ENCODE results near the gene CXXC5.

Gene CXXC5

GRCh38 chr5:139638736-139639618 lies 9.2 kb upstream of the CXXC5 start:
- DNase-seq: no peak

GRCh38 chr5:139639619-139640380 lies 8.3 kb upstream of the CXXC5 start:
- DNase-seq: no peak

DNA sequence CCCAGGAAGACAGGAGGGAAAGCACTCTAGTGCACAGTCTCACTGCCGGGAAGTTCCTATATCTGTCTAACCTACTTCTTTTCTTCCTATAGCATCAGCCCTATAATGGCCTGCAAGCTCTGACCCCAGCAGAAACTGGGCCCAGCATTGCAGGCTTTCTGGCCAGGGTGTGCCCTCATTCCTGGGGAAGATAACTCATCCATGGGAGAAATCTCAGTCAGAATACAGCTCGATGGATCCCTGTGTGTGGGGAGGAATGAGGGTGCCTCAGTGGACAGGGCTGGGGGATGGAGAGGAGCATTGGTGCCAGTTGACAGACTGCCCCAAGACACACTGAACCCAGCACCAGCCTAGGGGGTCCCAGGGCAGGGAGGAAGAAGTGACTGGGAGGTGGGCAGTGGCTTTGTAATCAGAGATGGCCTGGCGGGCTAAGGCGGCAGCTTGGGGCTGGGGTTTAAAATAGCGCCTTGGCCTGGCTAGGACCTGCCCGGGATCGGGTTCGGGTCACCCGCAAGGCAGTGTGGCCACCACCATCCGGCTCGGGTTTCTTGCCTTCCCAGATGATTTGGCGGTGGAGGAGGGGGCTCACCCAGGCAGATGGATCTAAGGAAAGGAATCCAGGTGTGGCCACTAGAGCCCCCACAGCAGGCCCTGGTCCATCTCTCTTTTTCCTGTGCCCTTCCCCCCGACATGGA lies 7.6 kb upstream of the CXXC5 start:
- DNase-seq: no peak

- no peak for DNase-seq
Measured at GRCh38 chr5:139641116-139642080, 6.8 kb upstream of the CXXC5 start.

DNA sequence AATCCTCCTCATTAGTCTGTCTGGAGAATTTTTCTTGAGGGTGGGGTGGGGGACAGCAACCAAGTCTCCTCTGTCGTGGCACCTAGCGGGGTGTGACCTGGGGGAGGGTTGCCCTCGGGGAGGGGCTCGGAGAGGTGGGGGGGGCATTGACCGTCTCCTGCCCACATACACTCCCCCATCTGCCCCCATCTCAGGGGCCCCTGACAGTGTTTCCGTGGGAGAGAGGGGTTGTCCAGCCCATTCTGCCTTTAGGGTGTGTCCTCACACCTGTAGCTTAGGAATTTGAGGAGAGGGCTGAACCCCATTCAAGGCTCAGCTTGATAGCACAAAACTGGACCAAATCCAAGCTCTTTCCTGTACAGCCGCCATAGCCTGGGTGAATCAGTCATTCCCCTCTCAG lies 5.9 kb upstream of the CXXC5 start:
- no peak for DNase-seq

GRCh38 chr5:139642891-139643871 lies 5.0 kb upstream of the CXXC5 start:
- DNase-seq: no peak

DNA sequence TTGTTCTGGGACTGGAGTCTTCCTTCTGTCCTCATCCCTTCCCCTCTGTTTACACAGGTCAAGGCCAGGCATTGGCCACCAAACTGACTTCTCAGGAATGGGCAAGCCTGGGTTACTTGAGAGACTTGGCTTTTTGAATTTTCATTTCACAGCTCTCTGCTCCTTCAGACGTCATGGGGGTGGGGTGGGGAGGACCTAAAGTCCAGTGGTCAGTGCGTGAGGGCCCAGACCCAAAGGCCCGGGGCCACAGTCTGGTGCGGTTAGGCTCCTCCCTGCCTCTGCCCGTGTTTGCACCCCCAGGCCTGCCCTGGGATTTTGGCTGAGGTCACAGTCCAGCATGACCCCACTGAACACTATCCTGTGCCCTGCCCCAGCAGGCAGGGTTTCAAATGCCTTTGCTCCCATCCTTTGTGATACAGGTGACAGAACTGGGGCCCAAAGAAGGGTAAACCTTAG lies 4.1 kb upstream of the CXXC5 start:
- DNase-seq: no peak

DNA sequence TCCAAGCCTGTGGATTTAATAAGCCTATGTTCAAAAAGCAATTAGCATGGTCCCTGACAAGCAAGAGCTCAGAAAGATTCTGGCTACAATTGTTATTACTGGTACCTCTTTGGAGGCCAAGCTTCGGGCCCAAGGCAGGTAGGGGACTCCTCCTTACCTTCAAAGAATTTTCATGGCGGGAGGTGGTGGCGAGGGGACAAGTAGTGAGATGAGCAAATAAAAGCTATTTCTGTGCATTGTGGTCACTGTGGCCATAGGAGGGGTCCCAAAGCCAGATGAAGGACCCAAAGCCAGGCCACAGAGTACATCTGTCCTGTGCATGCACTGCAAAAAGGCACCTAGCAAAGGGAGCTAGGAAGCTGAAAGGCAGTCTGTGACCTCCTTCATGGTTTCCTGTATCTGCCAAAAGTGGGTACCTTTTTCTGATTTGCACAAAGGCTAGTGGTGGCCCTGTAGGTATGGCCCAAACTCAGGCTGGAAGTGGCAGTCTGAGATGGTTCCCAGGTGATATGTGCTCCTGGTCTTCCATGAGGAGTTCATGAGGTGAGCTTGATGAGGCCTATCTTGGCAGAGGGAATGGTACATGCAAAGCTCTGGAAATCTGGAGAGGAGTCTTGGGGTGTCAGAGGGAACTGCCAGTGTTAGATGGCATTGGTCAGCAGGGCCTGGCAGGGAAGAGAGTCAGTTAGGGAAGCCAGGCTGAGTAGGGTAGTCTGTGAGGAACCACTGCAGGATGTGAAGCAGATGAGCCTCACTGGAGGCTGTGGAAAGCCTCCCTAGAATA lies 3.3 kb upstream of the CXXC5 start:
- no peak for DNase-seq

DNA sequence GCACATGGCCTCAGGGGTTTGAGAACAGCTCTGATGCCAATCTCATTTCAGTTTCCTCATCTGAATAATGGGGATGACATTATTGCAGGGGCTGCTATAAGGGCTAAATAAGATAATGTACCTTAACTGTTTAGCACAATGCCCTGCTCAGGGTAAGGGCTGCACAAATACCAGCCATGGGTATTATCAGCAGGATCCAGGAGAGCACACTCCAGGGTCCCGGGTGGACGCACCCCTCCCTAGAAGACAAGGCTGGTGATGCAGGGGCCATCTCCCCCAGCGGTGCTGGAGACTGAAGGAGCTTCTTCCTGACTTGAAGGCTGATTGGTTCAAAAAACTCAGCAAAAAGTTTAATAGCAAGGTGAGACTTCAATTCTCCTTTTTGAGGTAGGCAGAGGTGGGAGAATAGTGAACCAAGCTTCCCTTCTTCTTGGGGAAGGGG lies 2.7 kb upstream of the CXXC5 start:
- no peak for DNase-seq

- DNase-seq: no peak
Measured at GRCh38 chr5:139646111-139646510, 2.0 kb upstream of the CXXC5 start.

GRCh38 chr5:139646912-139647505 lies 1.1 kb upstream of the CXXC5 start:
- no peak for DNase-seq

GRCh38 chr5:139647506-139648204 lies 494 bp upstream of the CXXC5 start:
- DNase-seq: no peak

DNA sequence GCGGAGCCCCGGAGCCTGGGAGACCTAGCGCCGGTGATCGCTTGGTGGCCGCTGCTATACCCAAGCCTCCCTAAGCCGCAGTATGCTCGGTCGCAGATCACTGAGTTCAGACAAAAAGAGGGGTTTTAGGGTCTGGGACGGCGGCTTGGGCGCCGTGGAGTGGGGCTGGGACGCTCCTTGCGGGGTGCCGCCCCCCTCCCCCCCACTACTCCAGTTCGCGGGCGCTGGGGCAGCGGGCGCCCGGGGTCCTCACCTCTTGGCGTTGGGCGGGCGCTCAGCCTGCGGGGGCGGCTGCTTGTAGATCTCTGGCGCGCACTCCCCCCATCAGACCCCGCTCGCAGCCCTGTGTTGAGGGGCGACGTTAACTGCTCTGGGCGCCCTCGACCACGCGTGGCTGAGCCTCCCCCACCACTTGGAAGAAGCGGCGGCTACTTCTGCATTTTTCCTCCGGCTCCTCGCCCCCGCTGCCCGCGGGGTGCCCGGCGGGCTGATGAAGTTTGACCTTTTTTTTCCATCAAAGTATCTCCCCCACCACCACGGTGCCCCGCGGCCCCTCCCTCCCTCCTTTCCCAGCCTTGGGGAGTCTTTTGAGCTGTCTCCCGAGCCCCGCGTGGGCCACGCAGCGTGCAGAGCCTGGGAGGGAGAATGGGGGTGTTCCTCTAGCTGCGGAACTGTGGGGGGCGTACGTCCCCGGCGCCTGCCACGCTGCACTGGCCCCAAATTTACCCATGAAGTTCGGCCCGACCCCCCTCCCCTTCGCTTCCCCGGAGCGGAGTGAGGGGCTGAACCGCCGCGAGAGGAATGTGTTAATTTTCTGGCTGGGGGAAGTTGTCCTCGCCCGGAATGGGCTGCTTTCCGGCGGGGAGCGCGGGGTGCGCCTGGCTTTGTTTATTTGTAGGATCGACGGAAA lies 1.2 kb downstream of the CXXC5 start:
- DNase-seq: no peak

- DNase-seq: no peak
Measured at GRCh38 chr5:139650031-139650688, 2.0 kb downstream of the CXXC5 start.

- DNase-seq: no peak
Measured at GRCh38 chr5:139650689-139651042, 2.5 kb downstream of the CXXC5 start.

DNA sequence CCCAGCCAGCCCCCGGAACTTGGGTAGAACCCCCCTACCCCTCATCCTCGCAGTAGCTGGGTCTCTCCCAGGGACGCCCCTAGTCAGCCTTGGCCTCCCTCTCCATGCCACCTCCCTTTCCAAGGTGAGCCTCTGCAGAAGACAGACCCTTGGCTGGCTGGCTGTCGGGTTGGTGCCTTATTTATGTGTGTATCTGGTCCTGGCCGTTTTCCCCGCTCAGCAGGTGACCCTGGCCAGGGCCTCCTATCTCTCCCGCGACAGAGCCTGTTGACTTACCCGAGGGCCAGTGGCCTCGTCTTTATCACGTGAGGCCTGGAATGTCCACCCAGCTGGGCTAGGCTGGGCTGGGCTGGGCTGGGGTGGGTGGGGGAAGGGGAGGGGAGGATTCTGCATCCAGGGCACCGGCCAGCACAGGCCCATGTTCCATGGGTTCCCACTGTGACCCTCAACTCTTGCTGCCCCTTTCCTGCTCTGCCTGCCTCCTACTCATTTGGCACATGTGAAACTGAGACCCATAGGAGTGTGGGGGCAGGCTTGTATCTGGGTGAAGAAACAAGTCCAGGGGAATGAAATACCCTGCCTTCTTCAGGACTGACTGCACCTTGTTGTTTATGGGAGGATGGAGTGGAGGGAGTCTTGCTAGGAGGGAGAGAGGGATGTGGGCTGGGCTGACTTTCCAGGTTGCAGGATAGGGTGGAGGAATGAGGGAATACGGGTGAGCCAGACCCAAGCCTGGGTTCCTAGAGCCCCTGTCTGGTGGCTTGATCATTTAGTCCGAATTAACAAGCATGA lies 3.1 kb downstream of the CXXC5 start:
- DNase-seq: no peak
